HepG2 (cell line): ENCODE data around the gene WARS2. TPM values are rescaled to one million over a fixed set of nuclear protein-coding genes. Genes with fewer than 3 reads are reported as not detected.

Source experiments
- AKNA ChIP-seq: sonication (generic); formaldehyde crosslinking; IDR thresholded peaks from 2 replicates; pipeline ENCODE4 v1.4.0; 2020; ENCODE audit warnings: missing genetic modification reagents, borderline replicate concordance
- CHD4 ChIP-seq: fragments of 200-600 bp; sonication (generic); IDR thresholded peaks from 2 replicates; pipeline ENCODE4 v1.7.0; 2017; ENCODE audit warnings: mild to moderate bottlenecking, low read length, borderline replicate concordance
- GATAD1 ChIP-seq: IDR thresholded peaks from 2 replicates; pipeline ENCODE4 v1.6.1; 2016; ENCODE audit warnings: missing genetic modification reagents, missing compliant biosample characterization
- HBP1 ChIP-seq: IDR thresholded peaks from 2 replicates; pipeline ENCODE4 v1.6.1; 2016; ENCODE audit warnings: low read depth, control low read depth
- JUND ChIP-seq: sonication (generic); formaldehyde crosslinking; IDR thresholded peaks from 2 replicates; pipeline ENCODE4 v1.8.0; 2022; ENCODE audit warnings: mild to moderate bottlenecking, missing genetic modification reagents
- KLF6 ChIP-seq: IDR thresholded peaks from 2 replicates; pipeline ENCODE4 v1.8.0; 2016; ENCODE audit warnings: missing biosample characterization, missing genetic modification reagents
- MAZ ChIP-seq, 2 experiments: sonication (generic) in 1 of 2; formaldehyde crosslinking in 1 of 2; IDR thresholded peaks; 2 replicates each; pipeline versions ENCODE4 v1.5.0 to v1.6.1; 2012 to 2020; ENCODE audit warnings: low read depth in 2 of 2, mild to moderate bottlenecking in 2 of 2, borderline replicate concordance in 1 of 2, improper control_type of control experiment in 1 of 2, low read length in 1 of 2, missing genetic modification reagents in 1 of 2, moderate library complexity in 1 of 2
- PITX1 ChIP-seq: sonication (generic); formaldehyde crosslinking; IDR thresholded peaks from 2 replicates; pipeline ENCODE4 v1.5.1; 2020; ENCODE audit warnings: mild to moderate bottlenecking, missing genetic modification reagents
- SNAPC4 ChIP-seq: sonication (generic); formaldehyde crosslinking; IDR thresholded peaks from 2 replicates; pipeline ENCODE4 v1.4.0; 2020; ENCODE audit warnings: mild to moderate bottlenecking, missing genetic modification reagents
- ZBTB26 ChIP-seq: IDR thresholded peaks from 2 replicates; pipeline ENCODE4 v1.6.1; 2016; ENCODE audit warnings: missing compliant biosample characterization, missing genetic modification reagents, borderline replicate concordance
- ZNF33A ChIP-seq: sonication (generic); formaldehyde crosslinking; IDR thresholded peaks from 2 replicates; pipeline ENCODE4 v1.5.1; 2020; ENCODE audit warnings: missing genetic modification reagents, mild to moderate bottlenecking, moderate library complexity, borderline replicate concordance
- ZNF564 ChIP-seq: sonication (generic); formaldehyde crosslinking; IDR thresholded peaks from 2 replicates; pipeline ENCODE4 v1.8.1; 2023; ENCODE audit warnings: mild to moderate bottlenecking, missing genetic modification reagents
- ZNF747 ChIP-seq: sonication (generic); formaldehyde crosslinking; IDR thresholded peaks from 2 replicates; pipeline ENCODE4 v1.8.1; 2023; ENCODE audit warnings: missing genetic modification reagents, mild to moderate bottlenecking, borderline replicate concordance
- ZZZ3 ChIP-seq: sonication (generic); formaldehyde crosslinking; IDR thresholded peaks from 2 replicates; pipeline ENCODE4 v1.4.0; 2020; ENCODE audit warnings: missing genetic modification reagents, mild to moderate bottlenecking, borderline replicate concordance
- polyA plus RNA-seq, 8 experiments: library from polyadenylated mRNA; depleted of rRNA in 3 of 8; stranded (reverse) in 7 of 8; unstranded in 1 of 8; fragments of >200 nt; fragmentation: Illumina TruSeq in 4 of 8; extraction: Trizol in 4 of 8; gene quantifications; 2 replicates each; pipeline versions ENCODE4 v1.2.1 to v1.2.3, GENCODE V29; 2011 to 2016; ENCODE audit warnings: low read depth in 4 of 8, missing spikeins in 1 of 8, mixed read lengths in 1 of 8; ENCODE audit not compliant: insufficient read depth in 1 of 8
- total RNA-seq, 5 experiments: library from RNA; depleted of rRNA; stranded (reverse); fragments of >200 nt; fragmentation: Illumina TruSeq; extraction: Trizol; gene quantifications; 2 replicates each; pipeline ENCODE4 v1.2.3, GENCODE V29; 2016; ENCODE audit warnings: low read depth in 1 of 5

The WARS2 gene
- total and polyA plus RNA-seq, 2 of the 13 experiments (the other 11 are each of a cell fraction or from before 2014, with no cell fraction given), result 12.4 to 18.8 TPM

- TF ChIP-seq AKNA (no peak), PITX1 (no peak), GATAD1 (peak; percentile 83), ZZZ3 (CRISPR knock-in tag) (no peak), MAZ (IDR thresholded peaks at IDR 0.05; ENCODE audit: borderline replicate concordance, low read depth, low read length) (no peak), MAZ (CRISPR knock-in tag; IDR thresholded peaks at IDR 0.05; ENCODE audit: low read depth) (peak; percentile 64), JUND (CRISPR knock-in tag) (peak; percentile 34; the same call in 1 of the 2 replicates), SNAPC4 (CRISPR knock-in tag) (peak; percentile 7; the same call in 1 of the 2 replicates), ZBTB26 (no peak), ZNF33A (CRISPR knock-in tag) (peak; percentile 86; the same call in 1 of the 2 replicates), ZNF564 (CRISPR knock-in tag) (0 out of 2 replicates have a peak, but pooled peaks have one; percentile 33), HBP1 (0 out of 2 replicates have a peak, but pooled peaks have one; percentile 44), KLF6 (CRISPR knock-in tag) (0 out of 2 replicates have a peak, but pooled peaks have one; percentile 19), CHD4 (peak; percentile 33; the same call in 1 of the 2 replicates), ZNF747 (CRISPR knock-in tag) (0 out of 2 replicates have a peak, but pooled peaks have one; percentile 56)
Measured at GRCh38 chr1:119140177-119141019, at the start of gene WARS2 (continued).
